DND-41 (cell line): ENCODE data around the gene ZFHX3.

Source experiments
- CTCF ChIP-seq: IDR thresholded peaks from 2 replicates; pipeline ENCODE4 v1.5.1; 2012; ENCODE audit warnings: borderline replicate concordance, low read length, moderate library complexity, mild to moderate bottlenecking; ENCODE audit not compliant: poor library complexity, severe bottlenecking; ENCODE audit errors: extremely low read depth
- EZH2 ChIP-seq: IDR thresholded peaks from 3 replicates; pipeline ENCODE4 v1.6.1; 2012; ENCODE audit warnings: borderline replicate concordance, low read depth, mild to moderate bottlenecking, moderate library complexity, low read length, inconsistent platforms; ENCODE audit not compliant: severe bottlenecking

GRCh38 chr16:73012341-73012740 lies 35.6 kb downstream of the ZFHX3 start:
- TF ChIP-seq CTCF (no peak), EZH2 (no peak)
